ENCODE measurements around the gene EBF3.

The EBF3 gene

DNA sequence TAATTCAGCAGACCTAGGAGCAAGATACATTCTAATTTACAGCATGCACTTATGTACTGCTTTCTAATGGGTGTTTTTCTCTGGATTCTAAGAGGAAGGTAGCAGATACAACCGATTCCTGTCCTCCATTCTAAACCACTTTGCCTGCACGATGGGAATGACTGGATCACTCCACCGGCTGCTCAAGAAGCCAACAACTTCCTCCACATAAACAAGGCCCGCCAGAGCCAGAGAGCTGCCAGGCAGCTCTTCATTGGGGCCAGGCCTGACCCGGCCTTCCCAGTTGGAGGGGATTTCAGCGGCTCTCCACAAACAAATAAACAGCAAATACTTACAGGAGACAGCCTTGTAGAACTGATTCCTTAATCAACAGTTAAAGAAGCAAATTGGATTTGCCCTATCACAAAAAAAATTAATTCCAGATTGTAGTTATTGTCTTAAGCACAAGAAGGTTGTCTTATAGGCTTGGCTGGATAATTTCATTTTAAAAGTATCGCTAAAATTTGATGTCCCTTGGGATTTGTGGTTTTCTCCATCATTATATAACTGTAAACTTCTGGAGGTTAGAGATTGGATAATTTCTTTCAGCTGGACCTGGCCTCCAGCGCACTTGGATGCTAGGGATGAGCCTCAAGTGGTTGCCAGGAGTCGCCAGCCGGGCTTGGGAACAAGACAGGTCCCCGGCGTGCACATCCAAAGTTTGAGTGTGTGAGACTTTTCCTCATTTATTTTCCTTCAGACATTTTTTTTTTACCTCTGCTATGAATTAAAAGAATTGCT is 20.9 kb downstream of the EBF3 start:
- DNase-seq, result no peak

DNA sequence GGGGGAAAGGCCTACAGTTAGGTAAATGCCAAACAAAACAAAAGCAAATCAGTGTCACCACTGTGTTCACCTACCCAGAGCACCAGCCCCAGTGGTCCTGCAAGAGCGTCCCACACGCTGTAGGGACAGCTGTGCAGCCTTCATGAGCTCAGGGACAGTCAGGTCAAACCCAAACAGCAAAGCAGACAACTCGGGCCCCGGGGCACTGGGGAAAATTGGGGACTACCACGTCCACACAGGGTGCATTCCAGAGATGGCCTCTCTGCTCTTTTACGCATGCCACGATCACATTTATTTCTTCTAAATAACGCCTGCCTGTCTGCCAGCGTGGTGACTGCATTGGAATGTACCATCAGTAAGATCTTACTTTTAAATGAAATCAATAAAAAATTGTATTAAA is 21.7 kb downstream of the EBF3 start:
- DNase-seq, result no peak

DNA sequence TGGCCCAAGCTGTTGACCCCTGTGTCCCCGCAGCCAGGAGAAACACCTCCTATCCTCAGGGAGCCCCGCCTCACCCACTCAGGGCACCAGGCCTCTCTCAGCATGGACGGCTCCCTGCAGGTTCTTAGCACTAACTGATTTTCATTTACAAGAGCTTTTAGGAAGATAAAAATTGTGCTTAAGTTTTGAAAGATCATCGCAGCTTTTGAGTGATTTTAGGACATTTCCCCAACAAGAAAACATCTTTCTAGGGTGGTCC is 22.1 kb downstream of the EBF3 start:
- DNase-seq, result no peak

DNA sequence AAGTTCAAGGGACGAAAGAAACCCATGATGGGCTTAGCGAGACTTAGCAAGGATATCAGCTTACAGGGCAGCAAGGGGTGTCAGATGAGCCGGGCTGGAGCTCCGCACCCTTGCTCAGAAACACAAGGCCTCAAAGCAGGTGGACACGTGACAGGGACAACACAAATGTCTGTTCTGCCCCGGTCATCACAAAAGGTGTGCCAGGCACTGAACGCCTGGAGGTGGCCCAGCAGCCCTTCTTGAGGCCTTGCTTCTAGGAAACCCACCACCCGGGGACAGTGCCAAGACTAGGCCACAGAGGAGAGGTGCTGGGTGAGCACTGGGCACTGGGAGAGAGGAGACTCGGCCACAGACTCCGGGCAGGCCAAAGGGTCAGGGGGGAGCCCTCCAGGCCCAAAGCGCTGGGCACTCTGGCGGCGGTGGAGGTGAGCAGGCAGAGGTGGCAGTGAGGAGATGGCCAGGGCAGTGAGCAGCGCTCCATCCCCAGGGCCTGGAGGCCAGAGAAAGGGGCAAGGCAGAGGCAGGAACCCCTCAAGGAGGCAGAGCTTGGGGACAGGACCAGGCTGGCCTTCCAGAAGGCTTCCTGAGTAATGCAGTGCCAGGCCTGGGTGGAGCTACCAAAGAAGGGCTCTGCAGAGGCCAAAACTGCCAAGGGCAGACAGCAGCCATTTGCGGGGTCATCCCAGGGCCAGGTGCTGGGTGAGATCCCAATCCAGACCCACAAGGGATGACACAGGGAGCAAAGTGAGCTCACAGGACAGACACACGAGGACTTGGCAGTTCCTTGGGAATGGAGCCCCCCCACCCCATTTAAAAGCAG is 22.7 kb downstream of the EBF3 start:
- no peak for DNase-seq

DNA sequence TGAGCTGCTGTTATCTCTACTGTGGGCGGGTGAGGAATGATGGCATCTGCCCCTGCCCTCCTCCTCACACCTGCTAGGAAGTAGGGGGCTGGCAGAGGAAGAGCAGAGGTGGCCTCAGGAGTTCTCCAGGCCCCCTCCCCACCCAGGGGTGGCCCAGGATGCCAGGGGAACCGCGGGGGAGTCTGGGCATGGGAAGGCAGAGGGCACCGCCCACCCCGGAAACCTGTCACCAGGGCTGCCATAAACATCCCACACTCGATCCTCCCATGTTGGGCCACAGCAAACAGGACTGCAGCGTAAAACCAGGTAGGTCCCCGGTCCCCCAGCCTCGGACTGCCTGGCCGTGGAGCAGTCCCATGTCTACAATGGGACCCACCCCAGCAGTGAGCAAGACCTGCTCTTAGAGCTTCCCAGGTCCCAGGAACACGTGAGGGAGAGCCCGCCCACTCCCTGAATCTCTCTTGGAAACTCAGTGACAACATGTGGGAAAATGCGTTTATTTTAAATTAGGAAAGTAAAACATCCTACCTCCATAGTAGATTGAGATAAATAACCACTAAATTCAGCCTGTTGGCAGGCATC is 23.4 kb downstream of the EBF3 start:
- no peak for DNase-seq

DNA sequence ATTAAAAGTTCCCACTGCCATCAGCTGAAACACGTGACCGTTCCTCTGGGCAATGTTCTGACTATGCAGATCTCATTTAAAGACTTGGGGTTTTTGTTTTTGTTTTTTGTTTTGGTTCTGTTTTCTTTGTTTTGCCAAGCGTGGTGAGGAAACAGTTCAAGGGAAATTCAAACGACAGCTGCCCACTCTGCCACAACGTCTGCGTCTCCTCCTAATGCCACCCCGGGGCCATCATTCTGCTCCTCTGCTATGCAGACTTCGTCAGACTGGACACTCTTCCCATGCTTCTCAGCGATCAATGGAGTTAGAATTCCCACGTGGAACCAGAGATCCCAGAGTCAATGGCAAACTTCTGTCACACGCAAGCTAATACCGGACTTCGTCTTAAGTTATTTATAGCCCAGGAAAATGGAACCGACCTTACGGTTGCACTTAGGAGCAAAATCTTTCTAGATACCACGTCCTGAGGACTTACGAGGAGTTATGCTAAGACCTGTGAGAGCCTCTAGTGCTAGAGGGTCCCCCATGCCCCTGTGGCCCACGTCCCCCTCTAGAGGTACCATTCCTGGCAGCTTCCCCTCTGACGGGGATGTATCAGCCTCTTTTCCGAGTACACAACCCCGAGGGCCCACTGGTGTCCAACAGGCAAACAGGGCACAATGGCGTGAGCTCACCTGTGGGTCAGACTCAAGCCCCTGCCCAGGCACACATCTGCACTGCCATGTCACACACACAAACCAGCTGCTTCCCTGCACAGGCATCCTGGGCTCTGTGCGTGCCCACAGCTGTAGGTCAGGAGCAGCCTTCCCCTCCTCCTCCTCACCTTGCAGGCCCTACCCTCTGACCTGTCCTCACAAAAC is 24.4 kb downstream of the EBF3 start:
- DNase-seq, result no peak

DNA sequence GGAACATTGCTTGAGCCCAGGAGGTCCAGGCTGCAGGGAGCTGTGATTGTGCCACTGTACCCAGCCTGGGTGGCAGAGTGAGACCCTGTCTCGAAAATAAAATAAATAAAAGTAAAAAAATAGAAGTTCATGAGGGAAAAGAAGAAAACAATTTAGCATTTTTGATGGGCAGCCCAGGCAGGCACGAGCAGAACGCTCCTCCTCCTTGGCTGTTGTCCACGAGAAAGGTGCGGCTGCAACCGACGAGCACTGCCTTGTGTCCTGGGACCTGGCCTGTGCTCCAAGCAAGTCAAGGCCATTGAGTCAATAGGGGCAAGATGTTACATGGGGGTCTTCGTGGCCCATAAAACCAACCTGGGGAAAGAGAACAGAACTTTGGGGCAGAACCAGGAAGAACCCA is 25.6 kb downstream of the EBF3 start:
- no peak for DNase-seq

DNA sequence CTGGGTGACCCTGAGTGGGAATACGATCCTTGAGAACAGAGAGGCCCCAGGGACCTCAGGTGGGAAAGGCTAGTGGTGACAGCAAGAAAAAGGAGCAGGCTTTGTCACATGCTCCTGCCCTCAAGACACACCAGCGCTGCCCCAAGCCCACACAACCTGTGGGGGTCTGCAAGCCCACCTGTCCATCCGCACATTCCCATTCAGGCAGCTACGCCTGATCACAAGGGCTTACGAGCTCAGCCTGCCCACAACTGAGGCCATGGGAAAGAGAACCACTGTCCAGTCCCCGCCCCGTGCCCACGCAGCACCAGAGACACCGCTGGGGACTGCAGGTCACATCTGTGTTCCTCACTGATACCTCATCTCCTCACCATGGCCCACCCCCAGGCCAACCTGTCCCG is 26.7 kb downstream of the EBF3 start:
- no peak for DNase-seq

DNA sequence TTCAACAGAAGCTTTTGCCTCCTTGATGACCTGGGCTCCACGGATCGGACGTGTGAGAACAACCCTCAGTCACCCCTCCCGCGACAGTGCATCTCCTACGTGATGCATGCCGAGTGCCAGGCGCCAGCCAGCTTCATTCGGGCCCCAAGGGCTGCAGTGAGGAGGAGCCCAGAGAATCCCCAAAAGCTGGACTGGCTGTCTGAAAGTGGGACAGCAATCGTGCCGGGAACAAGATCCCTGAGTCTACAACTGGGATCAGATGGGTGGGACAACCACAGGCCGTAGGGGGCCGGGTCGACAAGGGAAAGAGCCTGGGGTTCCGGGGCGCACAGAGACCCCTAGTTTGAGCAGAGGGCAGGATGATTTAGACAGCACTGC is 27.2 kb downstream of the EBF3 start:
- DNase-seq, result no peak

DNA sequence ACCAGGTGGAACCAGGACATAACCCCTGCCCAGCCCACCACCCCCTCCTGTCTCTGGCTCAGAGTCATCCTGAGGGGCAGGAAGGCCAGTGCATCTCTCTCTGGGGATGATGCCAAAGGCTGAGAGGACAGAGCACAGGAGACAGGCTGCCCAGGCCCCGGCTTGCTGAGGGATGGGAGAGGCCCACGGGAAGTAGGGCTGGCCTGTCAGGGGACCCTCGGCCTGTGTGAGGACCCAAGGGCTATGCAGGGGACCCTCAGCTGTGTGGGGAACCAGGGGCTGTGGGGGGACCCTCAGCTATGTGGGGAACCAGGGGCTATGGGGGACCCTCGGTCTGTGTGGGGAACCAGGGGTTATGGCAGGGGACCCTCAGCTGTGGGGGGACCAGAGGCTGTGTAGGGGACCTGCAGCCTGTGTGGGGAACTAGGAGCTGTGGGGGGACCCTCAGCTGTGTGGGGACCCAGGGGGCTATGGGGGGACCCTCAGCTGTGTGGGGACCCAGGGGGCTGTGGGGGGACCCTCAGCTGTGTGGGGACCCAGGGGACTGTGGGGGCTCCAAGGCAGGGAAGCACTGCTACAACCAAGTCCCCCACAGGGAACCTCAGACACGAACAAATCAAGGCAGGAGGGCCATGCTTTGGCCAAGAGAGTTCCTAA is 27.7 kb downstream of the EBF3 start:
- DNase-seq, result no peak

DNA sequence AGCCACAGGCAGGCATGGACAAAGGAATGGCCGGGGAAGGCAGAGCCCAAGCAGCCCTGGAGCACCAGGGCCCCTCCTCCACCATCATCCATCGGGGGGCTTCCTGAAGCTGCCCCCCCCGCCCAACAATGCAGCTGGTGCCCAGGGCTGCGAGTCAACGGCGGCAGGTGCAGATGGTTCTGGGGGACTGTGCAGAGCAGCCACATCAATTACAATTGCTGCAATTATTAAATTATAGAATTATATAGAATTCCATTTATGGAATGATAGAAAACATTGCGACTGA is 28.3 kb downstream of the EBF3 start:
- no peak for DNase-seq

DNA sequence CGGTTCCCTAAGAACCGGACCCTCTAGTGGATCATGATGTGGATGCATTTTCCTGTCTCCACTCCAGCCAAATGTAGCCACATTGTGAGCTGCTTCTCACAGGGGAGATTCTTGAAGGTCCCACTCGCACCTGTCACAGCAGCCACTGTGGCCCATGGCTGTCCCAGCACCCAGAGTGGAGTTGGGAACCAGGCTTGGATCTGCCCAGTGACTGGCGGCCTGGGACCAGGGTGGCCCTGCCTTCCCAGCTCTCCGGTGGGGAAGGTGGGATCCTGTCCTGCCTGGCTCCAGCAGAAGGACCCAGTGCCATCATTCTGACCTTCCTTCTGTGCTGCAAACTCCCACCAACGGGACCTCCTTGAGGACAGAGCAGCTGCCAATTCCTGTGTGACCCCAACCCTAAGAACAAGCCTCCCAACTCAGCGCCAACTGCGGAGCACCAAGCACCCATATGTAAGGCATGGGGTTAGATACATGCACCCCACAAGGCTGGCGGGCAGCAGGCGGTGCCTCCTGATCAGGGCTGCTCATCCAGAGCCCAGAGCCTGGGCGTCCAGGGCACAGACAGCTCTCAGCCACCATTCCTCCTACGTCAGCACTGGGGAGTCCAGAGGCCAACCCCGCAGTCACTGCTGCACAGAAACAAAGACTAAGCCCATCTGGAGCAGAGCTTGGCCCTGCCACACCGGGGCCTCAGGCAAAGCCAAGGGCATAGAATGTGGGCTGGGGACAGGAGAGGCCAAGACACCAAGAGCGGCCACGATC is 28.8 kb downstream of the EBF3 start:
- DNase-seq, result no peak

DNA sequence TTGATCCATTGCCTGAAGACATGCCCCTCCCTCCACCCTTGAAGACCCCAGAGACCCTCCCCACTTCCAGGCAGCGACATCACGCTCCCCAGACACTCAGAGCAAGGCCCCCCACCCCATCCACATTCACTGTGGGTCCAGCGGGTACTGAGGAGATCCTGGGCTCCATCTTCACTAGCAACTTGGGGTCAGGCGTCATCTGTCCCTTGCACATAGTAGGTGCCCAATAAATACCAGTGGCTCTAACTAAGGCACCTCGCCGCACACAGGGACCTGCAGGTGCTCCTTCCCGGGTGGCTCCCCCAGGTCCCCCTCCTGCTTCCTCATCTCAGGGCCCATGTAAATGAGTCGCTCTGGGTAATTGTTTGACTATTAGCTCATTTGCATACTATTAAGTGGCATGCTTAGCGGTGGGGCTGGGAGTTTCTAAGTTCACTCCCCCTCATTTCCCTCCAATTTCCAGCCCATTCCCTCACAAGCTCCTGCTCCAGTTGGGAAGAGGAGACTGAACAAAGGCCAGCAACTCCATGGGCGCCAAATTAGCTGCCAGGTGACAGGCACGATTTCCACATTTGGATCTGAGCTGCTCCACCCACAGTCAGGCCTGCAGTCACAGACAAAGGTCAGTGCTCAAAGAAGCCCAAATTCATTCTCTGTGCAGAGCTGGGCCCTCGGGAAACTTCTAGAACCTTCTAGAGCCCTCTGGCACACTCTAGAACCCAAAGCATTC is 29.7 kb downstream of the EBF3 start:
- DNase-seq, result no peak

DNA sequence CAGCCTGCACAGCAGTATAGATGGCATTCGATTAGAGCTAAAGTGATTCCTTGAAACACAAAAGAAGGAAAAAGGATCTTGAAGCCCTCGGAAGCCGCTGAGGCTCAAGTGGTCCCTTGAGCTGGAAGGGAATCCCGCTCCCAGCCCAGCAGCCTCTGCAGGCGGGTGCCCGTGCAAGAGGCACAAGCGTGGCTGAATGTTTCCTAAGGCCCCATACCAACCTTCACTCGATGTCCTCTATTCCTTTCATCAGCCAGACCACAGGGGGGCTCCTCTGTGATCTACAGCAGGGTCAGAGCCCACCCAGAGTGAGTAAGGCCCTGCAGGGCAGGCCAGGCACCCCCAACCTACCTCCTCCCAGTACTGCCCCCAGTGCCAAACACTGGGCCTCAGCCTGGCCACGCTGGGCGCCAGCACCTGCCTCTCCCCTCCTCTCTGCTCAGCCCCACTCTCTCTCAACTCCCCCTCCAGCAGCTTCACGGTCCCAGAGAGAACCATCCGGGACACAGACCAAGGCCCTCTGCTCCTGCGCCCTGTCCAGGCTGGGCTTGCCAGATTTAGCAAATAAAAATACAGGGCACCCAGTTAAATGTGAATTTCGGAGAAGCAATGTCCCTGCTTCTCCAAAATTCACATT is 30.5 kb downstream of the EBF3 start:
- DNase-seq, result no peak

DNA sequence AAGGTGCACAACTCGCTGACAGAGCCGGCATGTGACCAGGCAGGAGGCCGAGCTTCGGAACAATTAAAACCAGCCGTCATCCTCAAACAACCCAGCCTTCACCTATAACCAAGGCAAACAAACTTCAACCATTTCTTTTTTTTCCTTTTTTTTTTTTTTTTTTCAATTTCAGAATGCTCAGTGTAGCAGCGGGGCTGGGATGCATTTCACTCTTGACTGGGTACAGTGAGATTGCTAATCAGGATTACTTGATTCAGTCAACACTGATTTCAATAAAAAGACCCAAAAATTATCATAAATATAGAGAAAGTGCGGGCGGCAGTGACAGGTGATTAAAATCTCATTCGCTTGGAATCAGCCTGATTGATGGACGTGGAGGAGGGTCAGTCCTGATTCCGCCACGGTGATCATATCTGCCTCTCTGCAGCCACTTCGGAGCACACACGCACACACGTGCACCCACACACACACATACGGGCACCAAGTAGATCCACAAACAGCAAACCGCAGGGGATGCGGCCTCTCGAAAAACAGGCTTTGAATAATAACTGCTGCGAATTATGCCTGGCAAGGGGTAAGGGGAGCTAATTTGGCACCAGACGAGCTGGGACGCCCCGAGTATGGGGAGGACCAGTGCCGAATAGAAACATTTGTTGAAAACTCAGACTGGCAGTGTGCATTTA is 31.2 kb downstream of the EBF3 start:
- DNase-seq, result no peak

DNA sequence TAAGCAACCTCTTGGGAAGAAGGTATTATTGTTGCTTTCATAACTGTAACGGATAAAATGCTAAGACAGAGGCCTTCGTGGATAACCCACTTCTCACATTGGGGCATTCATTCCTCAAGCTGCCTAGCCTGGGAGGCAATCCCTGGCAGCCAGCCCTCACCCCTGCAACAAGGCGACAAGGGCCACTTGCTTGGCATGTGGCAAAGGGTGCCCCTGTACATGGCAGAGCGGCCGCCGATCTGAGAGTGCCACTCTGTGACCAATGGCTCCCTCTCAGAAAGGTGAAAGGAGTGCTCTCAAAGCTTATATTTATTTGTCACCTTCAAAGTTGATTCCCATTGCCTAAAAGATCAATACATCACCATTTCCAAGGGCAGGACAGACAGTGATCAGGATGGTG is 31.9 kb downstream of the EBF3 start:
- no peak for DNase-seq

DNA sequence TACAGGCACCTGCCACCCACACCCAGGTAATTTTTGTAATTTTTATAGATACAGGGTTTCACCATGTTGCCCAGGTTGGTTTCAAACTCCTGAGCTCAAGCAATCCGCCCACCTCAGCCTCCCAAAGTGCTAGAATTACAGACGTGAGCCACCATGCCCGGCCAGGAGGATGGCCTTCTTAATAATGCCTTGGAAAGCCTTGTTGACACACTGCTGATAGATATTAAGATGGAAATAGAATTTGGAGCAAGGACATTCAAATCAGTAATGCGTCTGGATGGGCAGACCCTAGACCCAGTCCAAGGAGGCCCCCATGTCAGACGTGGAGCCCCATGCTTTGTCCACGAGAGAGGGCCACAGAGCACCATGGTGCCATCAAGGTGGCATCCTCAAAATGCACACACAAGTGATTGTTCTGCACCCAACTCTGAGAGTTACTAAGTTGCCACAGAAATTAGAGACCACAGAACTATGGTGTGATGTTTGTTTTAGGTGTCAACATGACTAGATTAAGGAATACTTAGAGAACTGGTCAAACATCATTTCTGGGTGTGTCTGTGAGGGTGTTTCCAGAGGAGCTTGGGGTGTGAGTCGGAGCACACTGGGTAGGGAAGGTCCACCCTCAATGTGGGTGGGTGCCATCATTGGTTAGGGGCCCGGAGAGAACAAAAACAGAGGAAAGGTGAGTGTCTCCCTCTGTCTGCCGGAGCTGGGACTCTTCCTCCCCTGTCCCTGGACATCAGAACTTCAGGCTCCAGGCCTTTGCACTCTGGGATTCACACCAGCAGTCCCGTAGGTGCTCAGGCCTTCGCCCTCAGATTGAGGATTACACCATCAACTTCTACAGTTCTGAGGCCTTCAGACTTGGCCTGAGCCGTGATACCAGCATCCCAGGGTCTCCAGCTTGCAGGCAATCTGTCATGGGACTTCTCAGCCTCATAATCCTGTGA is 34.5 kb downstream of the EBF3 start:
- no peak for DNase-seq

DNA sequence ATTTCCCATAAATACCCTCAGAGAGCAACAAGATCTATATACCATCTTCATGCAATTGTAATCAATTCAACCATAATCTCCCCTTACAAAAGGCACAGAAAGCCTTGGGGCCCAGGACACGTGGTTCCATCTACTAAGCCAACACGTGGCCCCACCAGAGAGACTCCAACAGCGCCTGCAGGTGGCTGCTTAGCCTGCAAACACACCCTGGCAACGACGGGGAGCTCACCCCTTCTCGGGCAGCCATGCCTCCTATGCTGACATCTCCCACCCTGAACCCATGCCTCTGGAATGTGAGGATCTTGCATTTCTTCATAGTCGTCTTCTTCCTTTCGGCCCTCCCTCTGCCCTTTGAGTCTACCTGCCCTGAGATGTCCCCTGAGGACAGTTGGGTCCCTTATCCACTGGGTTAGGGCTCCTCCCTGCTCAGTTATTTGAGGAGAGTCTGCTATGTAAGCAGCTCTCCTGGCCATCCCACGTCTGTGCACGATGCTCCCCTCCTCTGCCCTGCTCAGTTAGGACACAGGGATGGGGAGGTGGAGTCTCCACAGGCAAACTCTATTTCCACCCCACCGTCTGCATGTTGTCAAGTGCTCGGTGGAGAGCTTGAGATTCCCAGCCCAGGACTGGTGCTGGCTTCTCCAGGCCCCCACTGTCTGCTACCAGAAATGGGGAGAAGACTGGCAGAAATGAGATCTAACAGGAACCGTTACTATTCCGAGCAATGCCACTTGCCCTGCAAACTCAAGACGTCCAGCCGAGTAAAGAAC is 36.5 kb downstream of the EBF3 start:
- no peak for DNase-seq
